H1 (cell line): ENCODE measurements around the gene AP2B1. TPM values are rescaled to one million over a fixed set of nuclear protein-coding genes. Genes with fewer than 3 reads are reported as not detected.

ENCODE experiments used
- CTCF ChIA-PET: fragments of 300-600 bp; sonication (Branson Sonifier 250); formaldehyde crosslinking; loops from one replicate; lab custom pipeline; 2021; ENCODE audit not compliant: partially characterized antibody; lab: Charles Lee
- POLR2A ChIA-PET: fragments of 300-600 bp; sonication (Branson Sonifier 250); formaldehyde crosslinking; loops from one replicate; lab custom pipeline; 2021; ENCODE audit warnings: inconsistent platforms; ENCODE audit not compliant: partially characterized antibody; lab: Charles Lee
- DNase-seq, 2 experiments: peaks; one replicate each; pipeline versions ENCODE4 v3.0.0 to v3.0.0-alpha.2; 2010 to 2022; ENCODE audit warnings: low spot score in 2 of 2, low read depth in 1 of 2, mixed read lengths in 1 of 2
- FAIRE-seq: peaks from 2 replicates; lab custom pipeline; 2011; peaks lifted over from hg19 to GRCh38; lab: Jason Lieb, UNC
- H2AFZ ChIP-seq: 2 replicates; pipeline ENCODE4 v1.8.1; 2012; ENCODE audit warnings: low read length, inconsistent platforms
- H2AK5ac ChIP-seq: 2 replicates; pipeline ENCODE4 v1.6.1; 2013; ENCODE audit warnings: low read depth, low read length
- H2BK120ac ChIP-seq: replicated peaks from 2 replicates; pipeline ENCODE3; 2013; ENCODE audit warnings: low read depth, low read length, inconsistent platforms
- H2BK12ac ChIP-seq: 2 replicates; pipeline ENCODE4 v1.6.1; 2013; ENCODE audit warnings: low read depth, low read length
- H2BK15ac ChIP-seq: 2 replicates; pipeline ENCODE4 v1.6.1; 2013; ENCODE audit warnings: low read length
- H2BK20ac ChIP-seq: 2 replicates; pipeline ENCODE4 v1.6.1; 2013; ENCODE audit warnings: low read length
- H2BK5ac ChIP-seq: 2 replicates; pipeline ENCODE4 v1.6.1; 2013; ENCODE audit warnings: low read depth, low read length
- H3K14ac ChIP-seq: 2 replicates; pipeline ENCODE4 v1.6.1; 2013; ENCODE audit warnings: inconsistent platforms; ENCODE audit not compliant: insufficient read length
- H3K18ac ChIP-seq: 2 replicates; pipeline ENCODE4 v1.6.1; 2013; ENCODE audit warnings: low read length; ENCODE audit errors: extremely low read depth
- H3K23ac ChIP-seq: 2 replicates; pipeline ENCODE4 v1.6.1; 2013; ENCODE audit warnings: inconsistent platforms; ENCODE audit not compliant: insufficient read length
- H3K23me2 ChIP-seq: 2 replicates; pipeline ENCODE4 v1.6.1; 2013; ENCODE audit warnings: low read depth, low read length
- H3K27ac ChIP-seq: 2 replicates; pipeline ENCODE4 v1.6.1; 2011; ENCODE audit warnings: low read depth, low read length, inconsistent platforms
- H3K27me3 ChIP-seq, 4 experiments: replicated peaks in 1 of 4; 1 replicate in 1 of 4; 2 replicates in 3 of 4; pipeline versions ENCODE4 v1.6.1 to v1.8.1; 2011 to 2013; ENCODE audit warnings: low read length in 3 of 4, mild to moderate bottlenecking in 3 of 4, inconsistent platforms in 2 of 4, mixed read lengths in 2 of 4, moderate library complexity in 1 of 4; ENCODE audit not compliant: control insufficient read depth in 3 of 4, insufficient read depth in 3 of 4; ENCODE audit errors: extremely low read depth in 1 of 4
- H3K36me3 ChIP-seq, 4 experiments: 2 replicates each; pipeline versions ENCODE4 v1.6.1 to v1.8.1; 2011 to 2013; ENCODE audit warnings: mild to moderate bottlenecking in 4 of 4, low read length in 3 of 4, moderate library complexity in 2 of 4, control low read depth in 1 of 4, inconsistent platforms in 1 of 4; ENCODE audit not compliant: insufficient read depth in 4 of 4, control insufficient read depth in 2 of 4
- H3K4ac ChIP-seq: replicated peaks from 2 replicates; pipeline ENCODE3; 2013; ENCODE audit warnings: low read length, low read depth, mixed read lengths, inconsistent platforms; ENCODE audit not compliant: insufficient read length
- H3K4me1 ChIP-seq, 4 experiments: replicated peaks in 1 of 4; 1 replicate in 1 of 4; 2 replicates in 3 of 4; pipeline versions ENCODE4 v1.6.1 to v1.8.1; 2011 to 2013; ENCODE audit warnings: low read length in 3 of 4, inconsistent platforms in 2 of 4, mixed read lengths in 1 of 4; ENCODE audit not compliant: insufficient read depth in 4 of 4, control insufficient read depth in 3 of 4
- H3K4me2 ChIP-seq, 2 experiments: 2 replicates each; pipeline versions ENCODE4 v1.6.1 to v1.8.1; 2011 to 2013; ENCODE audit warnings: low read depth in 2 of 2, low read length in 2 of 2, control low read depth in 1 of 2, inconsistent platforms in 1 of 2, mild to moderate bottlenecking in 1 of 2; ENCODE audit not compliant: insufficient read depth in 1 of 2
- H3K4me3 ChIP-seq, 4 experiments: fragments of 200-600, 300-600 bp in 1 of 4; sonication (generic), shearing (Covaris generic), sonication (Bioruptor Twin) in 1 of 4; 2 replicates each; pipeline versions ENCODE4 v1.5.1 to v1.8.1; 2011 to 2016; ENCODE audit warnings: low read length in 4 of 4, low read depth in 3 of 4, control low read depth in 2 of 4, inconsistent platforms in 2 of 4, mild to moderate bottlenecking in 2 of 4, mixed read lengths in 1 of 4, moderate library complexity in 1 of 4; ENCODE audit not compliant: insufficient read depth in 2 of 4; ENCODE audit errors: extremely low read depth in 1 of 4
- H3K56ac ChIP-seq: replicated peaks from 2 replicates; pipeline ENCODE3; 2013; ENCODE audit warnings: low read depth, mild to moderate bottlenecking, mixed read lengths, low read length, inconsistent platforms; ENCODE audit not compliant: insufficient read length
- H3K79me1 ChIP-seq: 2 replicates; pipeline ENCODE4 v1.6.1; 2013; ENCODE audit warnings: low read depth, low read length, control low read depth
- H3K79me2 ChIP-seq, 2 experiments: 2 replicates each; pipeline versions ENCODE4 v1.6.1 to v1.8.1; 2012 to 2013; ENCODE audit warnings: low read length in 2 of 2, mild to moderate bottlenecking in 2 of 2, inconsistent platforms in 1 of 2; ENCODE audit not compliant: insufficient read depth in 2 of 2, control insufficient read depth in 1 of 2
- H3K9ac ChIP-seq, 4 experiments: replicated peaks in 1 of 4; 1 replicate in 1 of 4; 2 replicates in 3 of 4; pipeline versions ENCODE4 v1.6.1 to v1.8.1; 2011 to 2013; ENCODE audit warnings: low read depth in 3 of 4, low read length in 3 of 4, control low read depth in 2 of 4, mild to moderate bottlenecking in 2 of 4, moderate library complexity in 2 of 4, inconsistent platforms in 1 of 4; ENCODE audit errors: extremely low read depth in 1 of 4
- H3K9me3 ChIP-seq, 2 experiments: 2 replicates each; pipeline versions ENCODE4 v1.6.1 to v1.8.1; 2012 to 2013; ENCODE audit warnings: mild to moderate bottlenecking in 2 of 2, moderate library complexity in 2 of 2, control low read depth in 1 of 2, inconsistent platforms in 1 of 2, low read depth in 1 of 2, low read length in 1 of 2, mixed read lengths in 1 of 2; ENCODE audit not compliant: insufficient read depth in 2 of 2
- H4K20me1 ChIP-seq, 2 experiments: replicated peaks in 1 of 2; 2 replicates each; pipeline versions ENCODE3 to v1.8.1; 2011 to 2013; ENCODE audit warnings: inconsistent platforms in 2 of 2, low read length in 2 of 2, mild to moderate bottlenecking in 1 of 2; ENCODE audit not compliant: insufficient read depth in 2 of 2, control insufficient read depth in 1 of 2
- H4K5ac ChIP-seq: 2 replicates; pipeline ENCODE4 v1.6.1; 2013; ENCODE audit warnings: low read length, low read depth, mixed read lengths, inconsistent platforms; ENCODE audit not compliant: insufficient read length
- H4K8ac ChIP-seq: 2 replicates; pipeline ENCODE4 v1.8.0; 2013; ENCODE audit warnings: mild to moderate bottlenecking, moderate library complexity, low read length, inconsistent platforms; ENCODE audit not compliant: insufficient read depth; ENCODE audit errors: extremely low read depth
- H4K91ac ChIP-seq: replicated peaks from 2 replicates; pipeline ENCODE3; 2013; ENCODE audit warnings: low read length, mixed read lengths, inconsistent platforms; ENCODE audit not compliant: insufficient read length
- BRCA1 ChIP-seq: IDR thresholded peaks from 2 replicates; pipeline ENCODE4 v1.6.1; 2012; ENCODE audit warnings: low read depth, low read length, improper control_type of control experiment
- CBX5 ChIP-seq: fragments of 300-800, 300-1000 bp; sonication (generic); IDR thresholded peaks from 2 replicates; pipeline ENCODE4 v1.7.1; 2016; ENCODE audit warnings: antibody characterized with exemption, low read length, low read depth
- CEBPB ChIP-seq: IDR thresholded peaks from 2 replicates; pipeline ENCODE4 v1.6.1; 2012; ENCODE audit warnings: low read depth, low read length
- CHD1 ChIP-seq: IDR thresholded peaks from 2 replicates; pipeline ENCODE4 v1.6.1; 2012; ENCODE audit warnings: low read depth, low read length, improper control_type of control experiment
- GABPA ChIP-seq: IDR thresholded peaks from 2 replicates; pipeline ENCODE4 v1.6.1; 2011; ENCODE audit warnings: mild to moderate bottlenecking, low read length, moderate library complexity, borderline replicate concordance; ENCODE audit not compliant: insufficient read depth
- HDAC2 ChIP-seq, 2 experiments: fragments of 300-600 bp in 1 of 2; sonication (generic) in 1 of 2; IDR thresholded peaks; 2 replicates each; pipeline ENCODE4 v1.6.1; 2011 to 2012; ENCODE audit warnings: low read depth in 2 of 2, low read length in 2 of 2, mild to moderate bottlenecking in 2 of 2, moderate library complexity in 2 of 2, borderline replicate concordance in 1 of 2, inconsistent platforms in 1 of 2
- KDM1A ChIP-seq: fragments of 200-600, 300-600 bp; sonication (generic); IDR thresholded peaks from 2 replicates; pipeline ENCODE4 v1.7.1; 2016; ENCODE audit warnings: mild to moderate bottlenecking, low read length, borderline replicate concordance
- NANOG ChIP-seq: IDR thresholded peaks from 2 replicates; pipeline ENCODE4 v1.6.1; 2011; ENCODE audit warnings: low read length, low read depth, mild to moderate bottlenecking, inconsistent platforms; ENCODE audit not compliant: insufficient read depth, poor library complexity, severe bottlenecking
- PHF8 ChIP-seq: fragments of 200-600 bp; sonication (generic); conservative IDR thresholded peaks from 2 replicates; pipeline ENCODE4 v1.7.1; 2012; ENCODE audit warnings: low read depth, mild to moderate bottlenecking, inconsistent platforms, low read length, moderate library complexity
- POLR2AphosphoS5 ChIP-seq: IDR thresholded peaks from 2 replicates; pipeline ENCODE4 v1.6.1; 2011; ENCODE audit warnings: low read depth, low read length
- POU5F1 ChIP-seq: IDR thresholded peaks from 2 replicates; pipeline ENCODE4 v1.6.1; 2011; ENCODE audit warnings: low read depth, mild to moderate bottlenecking, low read length, moderate library complexity
- SUZ12 ChIP-seq: fragments of 200-600 bp; sonication (generic); IDR thresholded peaks from 2 replicates; pipeline ENCODE4 v1.6.1; 2012; ENCODE audit warnings: mild to moderate bottlenecking, inconsistent platforms, low read length, moderate library complexity, mixed read lengths
- TEAD4 ChIP-seq: IDR thresholded peaks from 2 replicates; pipeline ENCODE4 v1.6.1; 2012; ENCODE audit warnings: low read depth, low read length, inconsistent platforms, mixed read lengths
- YY1 ChIP-seq: IDR thresholded peaks from 2 replicates; pipeline ENCODE4 v1.6.1; 2011; ENCODE audit warnings: low read depth, mild to moderate bottlenecking, low read length
- ZNF274 ChIP-seq: IDR thresholded peaks from 2 replicates; pipeline ENCODE4 v1.7.0; 2012; ENCODE audit warnings: low read length, borderline replicate concordance; ENCODE audit errors: extremely low read depth
- WGBS, 2 experiments: shearing (Covaris generic) in 1 of 2; methylation state at CpG; one replicate each; pipeline versions ENCODE4 v1.1.6 to v1.1.7; 2013 to 2015; ENCODE audit warnings: low lambda C conversion rate in 2 of 2, mixed read lengths in 2 of 2, inconsistent platforms in 1 of 2, low coverage in 1 of 2, missing lambda C conversion rate in 1 of 2; ENCODE audit not compliant: insufficient replicate concordance in 2 of 2, insufficient coverage in 1 of 2, insufficient read length in 1 of 2; ENCODE audit errors: extremely low coverage in 1 of 2, missing lambda C conversion rate in 1 of 2; 5-methylcytosine and 5-hydroxymethylcytosine counted together
- polyA plus RNA-seq, 7 experiments: library from polyadenylated mRNA; depleted of rRNA in 3 of 7; stranded (reverse) in 5 of 7; unstranded in 2 of 7; fragments of >200 nt in 5 of 7; fragments of 200-250 nt in 2 of 7; gene quantifications; 1 replicate in 5 of 7; 2 replicates in 1 of 7; 4 replicates in 1 of 7; pipeline versions ENCODE4 v1.2.1 to v1.2.3, GENCODE V29; 2011 to 2013; ENCODE audit warnings: missing spikeins in 2 of 7, mixed read lengths in 2 of 7
- total RNA-seq: library from RNA; stranded (reverse); fragmentation: NEBNext Ultra II Directional; extraction: Animal tissue kit (Norgen Biotek cat#: 25700); gene quantifications from 2 replicates; pipeline ENCODE4 v1.2.1, GENCODE V29; 2021

The AP2B1 gene
- total and polyA plus RNA-seq, 2 of the 8 experiments (the other 6 are each of a cell fraction or from before 2014, with no cell fraction given), result 95.5 to 199 TPM

GRCh38 chr17:35773129-35773528, 186.0 kb downstream of the AP2B1 start:
- 93% methylated on average over 17 of the region's 20 CpGs; no CpG with 5 or more reads in 1 of the 2 experiments for whole genome bisulfite sequencing, 2 experiments
- ChIA-PET CTCF (interaction anchor here (1.8 to 17.5 kb wide), 4 partner anchors 6 to 32 kb away, joined by 13 to 247 read pairs (median 213); partner anchors contain the start of gene MMP28), POLR2A (interaction anchor here (1.0 to 1.3 kb wide), 2 partner anchors 10 to 36 kb away, joined by 3 read pairs; partner anchors contain the start of gene TAF15)
- no peak overlapping the region for H3K4me3 ChIP-seq
- H3K23me2 ChIP-seq, result no peaks in the 10 kb centered on the region
- no peaks in the 10 kb centered on the region; a peak in 1 of 4 replicates for H3K9me3 ChIP-seq
- H3K4me1 ChIP-seq, result peaks cover 5 to 21% (median 6%) of the 10 kb centered on the region in 4 experiments
- no peak overlapping the region for H3K27ac ChIP-seq
- no peak overlapping the region for H2BK20ac ChIP-seq
- H2AK5ac ChIP-seq, result no peak overlapping the region
- no peaks in the 10 kb centered on the region for H3K27me3 ChIP-seq
- H3K4me2 ChIP-seq, result no peak overlapping the region
- H4K5ac ChIP-seq, result no peak overlapping the region
- H3K14ac ChIP-seq, result no peak overlapping the region
- peak overlapping the region; percentile 60; the same call in 1 of the 2 replicates for H2BK12ac ChIP-seq
- H3K79me1 ChIP-seq, result no peaks in the 10 kb centered on the region
- H3K36me3 ChIP-seq, result no peaks in the 10 kb centered on the region
- H4K8ac ChIP-seq, result no peak overlapping the region
- no peaks in the 10 kb centered on the region for H4K20me1 ChIP-seq
- no peak for DNase-seq
- H3K56ac ChIP-seq, result no peak overlapping the region
- H2AFZ ChIP-seq, result 0 out of 2 replicates have a peak overlapping the region, but pooled peaks have one; percentile 88
- no peak overlapping the region for H4K91ac ChIP-seq
- no peak overlapping the region for H2BK5ac ChIP-seq
- no peak overlapping the region for H3K4ac ChIP-seq
- H2BK120ac ChIP-seq, result no peak overlapping the region
- no peak overlapping the region for H3K18ac ChIP-seq
- H2BK15ac ChIP-seq, result no peak overlapping the region
- no peak overlapping the region for H3K9ac ChIP-seq
- no peaks in the 10 kb centered on the region for H3K79me2 ChIP-seq
- no peak overlapping the region for H3K23ac ChIP-seq
- FAIRE-seq, result no peak
- TF ChIP-seq POLR2AphosphoS5 (no peak), NANOG (no peak), CBX5 (no peak), GABPA (no peak), CEBPB (no peak), ZNF274 (no peak), KDM1A (no peak), BRCA1 (no peak), POU5F1 (no peak), TEAD4 (no peak), CHD1 (no peak), PHF8 (no peak), HDAC2 (IDR thresholded peaks at IDR 0.05; ENCODE audit: borderline replicate concordance in 1 of 2, low read depth in 2 of 2, low read length in 2 of 2) (no peak), SUZ12 (no peak), YY1 (no peak)
